ENCODE measurements around the gene PHYH.
"Not testable (repeated sequence)": the region's sequence is repeated elsewhere in the genome, so short reads cannot be mapped to it uniquely, and the experiment has no call there.

- TF ChIP-seq REST (IDR thresholded peaks at IDR 0.05); CTCF (IDR thresholded peaks at IDR 0.05; ENCODE audit: low read depth, low read length, missing input control); MAX (IDR thresholded peaks at IDR 0.05); RAD21 (IDR thresholded peaks at IDR 0.05); NR2F2 (IDR thresholded peaks at IDR 0.05); EGR1 (IDR thresholded peaks at IDR 0.05; ENCODE audit: low read depth in 2 of 2); HNF4A (conservative IDR thresholded peaks at IDR 0.05); TAF1 (conservative IDR thresholded peaks at IDR 0.05); HNF4G (IDR thresholded peaks at IDR 0.05); FOXA1 (IDR thresholded peaks at IDR 0.05); SP1 (IDR thresholded peaks at IDR 0.05): not testable (repeated sequence)
These were observed 23.7 kb downstream of the PHYH start for GRCh38 chr10:13276146-13276545.

Measured in liver (tissue), 3 donors.